ENCODE measurements around the gene EYA3.

DNA sequence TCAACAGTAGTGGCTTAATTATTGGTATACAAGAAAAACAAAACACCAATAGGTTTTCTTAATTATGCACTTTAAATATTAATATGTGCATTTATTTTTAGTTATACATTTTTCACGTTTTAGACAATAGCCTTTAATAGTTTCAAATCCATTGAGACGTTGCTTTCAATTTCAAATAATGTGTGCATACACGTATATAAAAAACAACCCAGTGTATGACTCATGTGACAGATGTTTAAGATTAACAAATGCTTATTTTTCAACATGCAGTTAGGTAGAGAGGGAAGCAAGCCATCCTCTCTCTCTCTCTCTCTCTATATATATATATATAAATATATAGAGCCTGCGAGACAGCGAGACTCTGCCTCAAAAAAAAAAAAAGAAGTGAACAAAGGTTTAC is 24.3 kb downstream of the EYA3 start:
- TF ChIP-seq, protein P1, sequence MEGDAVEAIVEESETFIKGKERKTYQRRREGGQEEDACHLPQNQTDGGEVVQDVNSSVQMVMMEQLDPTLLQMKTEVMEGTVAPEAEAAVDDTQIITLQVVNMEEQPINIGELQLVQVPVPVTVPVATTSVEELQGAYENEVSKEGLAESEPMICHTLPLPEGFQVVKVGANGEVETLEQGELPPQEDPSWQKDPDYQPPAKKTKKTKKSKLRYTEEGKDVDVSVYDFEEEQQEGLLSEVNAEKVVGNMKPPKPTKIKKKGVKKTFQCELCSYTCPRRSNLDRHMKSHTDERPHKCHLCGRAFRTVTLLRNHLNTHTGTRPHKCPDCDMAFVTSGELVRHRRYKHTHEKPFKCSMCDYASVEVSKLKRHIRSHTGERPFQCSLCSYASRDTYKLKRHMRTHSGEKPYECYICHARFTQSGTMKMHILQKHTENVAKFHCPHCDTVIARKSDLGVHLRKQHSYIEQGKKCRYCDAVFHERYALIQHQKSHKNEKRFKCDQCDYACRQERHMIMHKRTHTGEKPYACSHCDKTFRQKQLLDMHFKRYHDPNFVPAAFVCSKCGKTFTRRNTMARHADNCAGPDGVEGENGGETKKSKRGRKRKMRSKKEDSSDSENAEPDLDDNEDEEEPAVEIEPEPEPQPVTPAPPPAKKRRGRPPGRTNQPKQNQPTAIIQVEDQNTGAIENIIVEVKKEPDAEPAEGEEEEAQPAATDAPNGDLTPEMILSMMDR (conservative IDR thresholded peaks at IDR 0.05), result no peak
- no peak for TF ChIP-seq ZFX (IDR thresholded peaks at IDR 0.05)
